Hematopoietic multipotent progenitor cell treated with erythropoietin and hydrocortisone succinate and interleukin-3 and kit ligand, for 17 days (in vitro differentiated cells): ENCODE results near the gene SLC10A7.
A peak's percentile ranks its signal among the peaks of the same experiment; 100 is the strongest.

ENCODE experiments used
- DNase-seq: peaks from one replicate; pipeline ENCODE4 v3.0.0-alpha.2; 2015; ENCODE audit warnings: low spot score

The SLC10A7 gene

GRCh38 chr4:146256328-146256727, 265.4 kb downstream of the SLC10A7 start:
- no peak for DNase-seq

DNA sequence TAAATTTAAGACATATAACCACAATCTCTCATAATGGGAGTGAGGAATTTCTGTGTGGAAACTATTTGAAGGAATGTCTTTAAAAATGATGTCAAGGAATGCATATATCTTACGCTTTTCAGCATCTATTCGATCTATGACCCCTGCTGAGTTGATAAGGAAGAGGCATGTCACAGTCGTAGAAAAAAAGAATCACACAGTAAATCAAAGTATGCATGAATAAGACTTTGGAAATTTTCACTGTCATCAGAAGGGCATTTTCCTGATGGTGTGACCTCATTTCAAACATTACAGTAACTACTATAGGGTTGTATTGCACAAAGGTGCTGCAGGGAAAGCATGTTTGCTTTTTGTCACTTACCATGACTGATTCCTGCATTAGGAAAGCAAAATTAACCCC, 265.9 kb downstream of the SLC10A7 start:
- DNase-seq, result no peak

DNA sequence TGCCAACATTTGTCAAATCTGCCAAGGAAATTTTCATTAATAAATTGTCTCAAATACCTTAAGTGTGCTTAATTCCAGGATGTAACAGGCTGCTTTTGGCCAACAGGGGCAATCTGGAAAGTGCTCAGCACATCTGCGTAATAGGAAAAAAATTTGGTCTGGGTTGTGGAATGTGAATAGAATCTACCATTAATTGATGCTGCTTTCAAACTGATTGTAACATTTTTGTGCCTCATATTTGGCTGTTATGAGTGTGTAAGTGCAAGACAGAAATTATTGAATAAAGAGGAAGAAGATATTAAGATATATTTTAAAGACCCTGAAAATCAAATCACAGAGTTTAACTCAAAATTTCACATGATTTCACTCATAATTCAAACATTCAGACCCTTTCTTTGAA, 266.3 kb downstream of the SLC10A7 start:
- no peak for DNase-seq

GRCh38 chr4:146252969-146253611, 268.6 kb downstream of the SLC10A7 start:
- no peak for DNase-seq

GRCh38 chr4:146247356-146247755, 274.4 kb downstream of the SLC10A7 start:
- DNase-seq, result no peak

DNA sequence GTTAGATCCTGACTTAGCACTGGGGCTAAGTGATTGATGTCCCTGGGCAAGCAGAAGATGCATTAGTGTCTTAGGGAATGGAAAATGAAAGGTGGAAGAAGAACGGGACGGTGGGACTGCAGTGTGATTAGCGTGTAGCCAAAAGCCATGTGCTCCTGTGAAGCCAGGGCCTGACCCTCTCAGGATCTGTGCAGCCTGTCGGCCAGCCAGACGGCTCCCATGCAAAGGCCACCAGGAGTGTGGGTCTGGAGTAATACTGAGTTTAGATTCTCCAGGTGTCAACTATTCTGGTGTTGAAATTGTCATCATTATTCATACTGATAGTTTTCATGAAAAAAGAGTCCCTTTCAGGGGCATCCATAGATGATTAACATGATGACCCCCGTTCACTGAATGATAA, 275.4 kb downstream of the SLC10A7 start:
- no peak for DNase-seq

DNA sequence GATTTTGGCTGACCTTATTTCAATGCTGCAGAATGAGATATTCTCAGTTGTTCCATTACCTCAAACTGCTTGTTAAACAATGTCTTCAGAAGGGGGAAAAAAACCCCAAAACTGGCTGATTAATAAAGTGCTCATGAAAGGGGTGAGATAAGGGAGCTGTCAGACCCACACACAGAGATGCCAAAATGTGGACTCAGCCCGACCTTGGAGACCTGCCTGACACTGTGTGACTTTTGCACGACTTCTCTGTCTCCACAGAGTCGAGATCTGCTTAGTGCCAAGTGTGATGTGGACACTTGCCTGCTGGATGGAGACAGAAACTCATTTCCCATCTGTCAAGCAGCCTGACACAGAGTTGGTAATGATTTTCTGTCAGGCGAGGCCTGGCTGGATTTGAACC, 275.9 kb downstream of the SLC10A7 start:
- DNase-seq, result no peak

- no peak for DNase-seq
These were observed 276.5 kb downstream of the SLC10A7 start for GRCh38 chr4:146245246-146245645.

GRCh38 chr4:146244496-146244895, 277.2 kb downstream of the SLC10A7 start:
- DNase-seq, result no peak

DNA sequence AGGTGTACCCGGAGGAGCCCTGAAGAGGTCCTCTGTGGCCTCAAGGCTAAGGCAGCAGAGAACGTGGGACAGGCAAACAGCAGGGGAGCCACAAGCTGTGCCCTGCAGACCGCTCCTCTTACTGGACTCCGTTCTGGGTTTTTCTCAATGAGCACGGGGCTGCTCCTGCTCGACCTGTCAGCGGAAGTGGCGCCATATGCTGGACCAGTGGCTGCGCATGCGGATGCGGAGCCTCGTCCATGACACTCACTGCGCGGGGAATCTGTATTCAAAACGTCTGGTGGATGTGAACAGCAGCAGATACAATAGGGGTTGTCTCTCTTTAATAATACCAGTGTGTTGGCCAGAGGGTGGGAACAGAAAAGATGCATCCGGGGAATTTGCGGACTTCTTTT, 277.9 kb downstream of the SLC10A7 start:
- no peak for DNase-seq

- DNase-seq, result peak; percentile 6
These were observed 278.4 kb downstream of the SLC10A7 start for GRCh38 chr4:146243141-146243882.

DNA sequence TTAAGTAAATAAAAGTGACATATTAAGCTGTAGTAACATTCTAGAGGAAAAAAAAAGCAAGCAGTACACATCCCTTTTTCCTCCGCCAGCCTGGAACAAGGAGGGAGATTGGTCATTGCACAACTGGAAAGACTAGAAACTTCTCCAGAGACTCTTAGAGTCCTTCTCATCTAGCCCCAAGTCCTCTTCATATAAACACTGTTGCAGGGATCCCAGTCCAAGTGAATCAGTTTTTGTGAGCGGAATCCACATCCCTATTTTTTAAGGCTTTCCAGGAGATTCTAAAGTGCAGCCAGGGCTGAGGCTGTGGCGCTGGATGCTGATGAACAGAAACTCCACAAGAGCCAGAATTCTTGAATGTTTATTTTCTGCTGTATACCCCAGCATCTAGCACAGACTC, 283.6 kb downstream of the SLC10A7 start:
- no peak for DNase-seq

- DNase-seq, result no peak
These were observed 284.6 kb downstream of the SLC10A7 start for GRCh38 chr4:146237092-146237491.

GRCh38 chr4:146236216-146236615, 285.5 kb downstream of the SLC10A7 start:
- no peak for DNase-seq

GRCh38 chr4:146235654-146236177, 286.0 kb downstream of the SLC10A7 start:
- DNase-seq, result no peak

- DNase-seq, result no peak
These were observed 289.5 kb downstream of the SLC10A7 start for GRCh38 chr4:146232131-146232722.

- no peak for DNase-seq
These were observed 292.3 kb downstream of the SLC10A7 start for GRCh38 chr4:146229406-146229805.

GRCh38 chr4:146224326-146224966, 297.3 kb downstream of the SLC10A7 start:
- DNase-seq, result no peak

DNA sequence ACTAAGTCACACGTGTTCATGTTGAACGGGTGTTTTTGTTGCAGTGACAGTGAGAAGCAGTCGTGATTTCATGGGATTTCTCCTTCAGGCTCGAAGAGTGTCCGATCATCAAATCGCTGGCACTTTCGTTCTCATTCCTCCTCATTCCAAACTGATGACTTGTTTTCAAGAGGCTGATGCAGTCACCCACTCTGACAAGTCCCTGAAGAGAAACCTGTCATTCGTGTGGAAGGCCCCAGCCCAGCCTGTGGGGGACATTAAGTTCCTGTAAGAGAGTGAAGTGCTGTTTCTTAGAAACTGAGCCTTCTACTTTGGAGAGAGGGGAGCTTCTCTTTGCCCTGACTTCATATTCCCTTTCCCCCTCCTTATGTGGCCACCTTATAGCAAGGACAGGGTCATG, 299.4 kb downstream of the SLC10A7 start:
- no peak for DNase-seq

DNA sequence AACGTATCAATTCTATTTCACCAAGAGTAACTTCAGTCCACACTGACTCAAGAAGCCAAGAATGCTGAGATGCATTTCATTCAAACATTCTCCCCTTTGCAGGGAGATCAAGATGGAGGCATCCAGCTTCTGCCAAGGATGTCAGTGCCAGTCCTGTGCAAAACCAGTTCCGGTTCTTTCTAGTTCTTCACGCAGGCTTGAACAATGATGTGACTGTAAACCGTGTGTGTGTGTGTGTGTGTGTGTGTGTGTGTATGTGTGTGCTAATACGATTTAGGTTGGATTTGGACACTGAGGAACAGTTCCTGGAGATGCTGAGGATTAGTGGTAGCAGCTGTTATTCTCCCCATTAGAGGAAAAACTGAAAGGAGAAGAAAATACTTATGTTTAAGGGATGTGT, 307.5 kb downstream of the SLC10A7 start, which contains the start of gene REELD1:
Gene REELD1, plus strand, starts transcription at position 301 of the 400 bp plus-strand sequence. CDS start 2,415 bp downstream, outside the sequence.
- no peak for DNase-seq

GRCh38 chr4:146212781-146213180, 309.0 kb downstream of the SLC10A7 start:
- DNase-seq, result no peak

- no peak for DNase-seq
These were observed 310.3 kb downstream of the SLC10A7 start for GRCh38 chr4:146211440-146211839.

GRCh38 chr4:146210890-146211289, 310.9 kb downstream of the SLC10A7 start:
- no peak for DNase-seq
